GM12891 (cell line): ENCODE results near the gene OR51T1.

Experiments
- PAX5 ChIP-seq: IDR thresholded peaks from 2 replicates; pipeline ENCODE4 v1.6.1; 2011; ENCODE audit warnings: low read length, moderate library complexity, mild to moderate bottlenecking; ENCODE audit not compliant: insufficient read depth, severe bottlenecking
- POLR2A ChIP-seq: IDR thresholded peaks from 2 replicates; pipeline ENCODE4 v1.6.1; 2011; ENCODE audit warnings: low read depth, low read length, control low read depth
- POLR2AphosphoS5 ChIP-seq: IDR thresholded peaks from 2 replicates; pipeline ENCODE4 v1.6.1; 2011; ENCODE audit warnings: low read depth, low read length, control low read depth
- TAF1 ChIP-seq: IDR thresholded peaks from 2 replicates; pipeline ENCODE4 v1.6.1; 2011; ENCODE audit warnings: low read depth, low read length, control low read depth

GRCh38 chr11:4916581-4916980, 34.9 kb downstream of the OR51T1 start:
- TF ChIP-seq POLR2A = no peak
- TF ChIP-seq POLR2AphosphoS5 = no peak
- TF ChIP-seq TAF1 = no peak
- TF ChIP-seq PAX5 = no peak
